ENCODE measurements around the gene LRP8. TPM values are rescaled to one million over a fixed set of nuclear protein-coding genes. Genes with fewer than 3 reads are reported as not detected.

Gene LRP8
- total and polyA plus RNA-seq, 2 donors (not counting 1 experiment from before 2014, with no cell fraction given) = 7.8 to 9.4 TPM

DNA sequence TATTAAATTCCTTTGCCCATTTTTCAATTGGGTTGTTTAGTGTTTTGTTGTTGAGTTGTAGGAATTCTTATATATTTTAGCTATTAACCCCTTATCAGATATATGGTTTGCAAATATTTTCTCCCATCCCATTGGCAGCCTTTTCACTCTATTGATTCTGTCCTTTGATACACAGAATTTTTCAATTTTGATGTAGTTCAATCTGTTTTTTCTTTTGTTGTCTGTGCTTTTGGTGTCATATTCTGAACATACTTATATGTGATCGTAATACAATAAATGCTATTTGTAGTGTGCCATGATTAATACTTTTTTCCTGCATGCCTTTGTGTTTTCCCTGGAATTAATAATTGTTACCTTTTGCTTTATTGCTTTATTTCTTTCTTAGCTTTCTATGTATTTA lies 7.8 kb upstream of the LRP8 start:
- DNase-seq (no peak), ATAC-seq (ENCODE audit: low read depth) (no peak)
- Histone ChIP-seq H3K27me3 (replicated peaks in 1 of 4; ENCODE audit: control extremely low read depth in 1 of 4, control insufficient read depth in 3 of 4, insufficient read depth in 4 of 4, low read length in 3 of 4) (no peaks in the 10 kb centered on the region), H3K9ac (ENCODE audit: low read length) (no peak overlapping the region), H3K79me2 (ENCODE audit: control insufficient read depth, insufficient read depth, low read length) (no peaks in the 10 kb centered on the region), H4K20me1 (ENCODE audit: control insufficient read depth, insufficient read depth, low read length, poor library complexity, severe bottlenecking) (no peaks in the 10 kb centered on the region), H3K27ac (ENCODE audit: low read length in 2 of 2) (no peak overlapping the region), H3K4me2 (replicated peaks; ENCODE audit: low read depth, low read length, poor library complexity, severe bottlenecking) (no peak overlapping the region), H3K9me3 (ENCODE audit: control extremely low read depth in 1 of 3, control insufficient read depth in 2 of 3, insufficient read depth in 1 of 3, low read length in 2 of 3) (no peaks in the 10 kb centered on the region), H3K36me3 (replicated peaks in 1 of 2; ENCODE audit: control extremely low read depth in 1 of 2, control insufficient read depth in 1 of 2, extremely low read depth in 1 of 2, insufficient read depth in 2 of 2, low read length in 1 of 2) (no peaks in the 10 kb centered on the region), H3K4me3 (ENCODE audit: control extremely low read depth in 1 of 5, extremely low read depth in 1 of 5, insufficient read depth in 1 of 5, low read depth in 2 of 5, low read length in 4 of 5) (no peak overlapping the region), H3K4me1 (ENCODE audit: control insufficient read depth in 2 of 2, insufficient read depth in 2 of 2, low read length in 2 of 2) (peaks cover 6 to 10% of the 10 kb centered on the region in 2 donors), H2AFZ (ENCODE audit: insufficient read depth, low read depth, low read length, poor library complexity, severe bottlenecking) (no peak overlapping the region)
- H3K4me3 Mint-ChIP-seq = no peak overlapping the region
- H3K27me3 Mint-ChIP-seq = no peaks in the 10 kb centered on the region
- H3K4me1 Mint-ChIP-seq = peaks cover 16% of the 10 kb centered on the region
- ChIA-PET POLR2A (interaction anchor here (1.5 kb wide), 1 partner anchor 9 kb away, joined by 3 read pairs; no protein-coding TSS in a partner anchor), CTCF (interaction anchor here (1.1 to 1.4 kb wide), 2 partner anchors 9 to 58 kb away, joined by 4 read pairs; no protein-coding TSS in a partner anchor)
- H3K27ac Mint-ChIP-seq = no peak overlapping the region
- TF ChIP-seq CTCF (IDR thresholded peaks at IDR 0.05) (no peak), EZH2 (IDR thresholded peaks at IDR 0.05; ENCODE audit: borderline replicate concordance, insufficient read depth, low read depth, low read length, poor library complexity, severe bottlenecking) (no peak)
- H3K9me3 Mint-ChIP-seq (ENCODE audit: insufficient read depth) = no peaks in the 10 kb centered on the region
- intact Hi-C loops (cut with micrococcal nuclease) = no loop called here
- WGBS (ENCODE audit: insufficient coverage) = no CpG with 5 or more reads among the region's 1 CpG

DNA sequence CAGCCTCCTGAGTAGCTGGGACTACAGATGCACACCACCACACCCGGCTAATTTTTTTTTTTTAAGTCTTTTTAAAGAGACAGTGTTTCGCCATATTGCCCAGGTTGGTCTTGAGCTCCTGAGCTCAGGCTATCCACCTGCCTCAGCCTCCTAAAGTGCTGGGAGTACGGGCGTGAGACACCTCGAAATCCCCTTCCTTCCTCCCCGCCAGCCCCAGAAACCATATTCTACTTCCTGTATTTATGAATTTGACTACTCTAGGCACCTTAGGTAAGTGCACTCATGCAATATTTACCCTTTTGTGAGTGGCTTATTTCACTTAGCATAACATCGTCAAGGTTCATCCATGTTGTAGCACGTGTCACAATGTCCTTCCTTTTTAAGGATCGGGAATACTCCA lies 6.9 kb upstream of the LRP8 start:
- peaks cover 6 to 10% of the 10 kb centered on the region in 2 donors for H3K4me1 ChIP-seq (ENCODE audit: control insufficient read depth in 2 of 2, insufficient read depth in 2 of 2, low read length in 2 of 2)
- no peaks in the 10 kb centered on the region for H3K9me3 ChIP-seq (ENCODE audit: control extremely low read depth in 1 of 3, control insufficient read depth in 2 of 3, insufficient read depth in 1 of 3, low read length in 2 of 3)
- CTCF ChIA-PET = interaction anchor here (1.1 to 1.6 kb wide), 3 partner anchors 10 to 59 kb away, joined by 4 read pairs; no protein-coding TSS in a partner anchor
- intact Hi-C loops (cut with micrococcal nuclease) = no loop called here
- Mint-ChIP-seq H3K9me3 (ENCODE audit: insufficient read depth) (no peaks in the 10 kb centered on the region), H3K4me3 (peak overlapping the region; percentile 7), H3K27me3 (no peaks in the 10 kb centered on the region), H3K27ac (peak overlapping the region; percentile 34), H3K4me1 (peaks cover 16% of the 10 kb centered on the region)
- TF ChIP-seq CTCF (IDR thresholded peaks at IDR 0.05) (no peak), EZH2 (IDR thresholded peaks at IDR 0.05; ENCODE audit: borderline replicate concordance, insufficient read depth, low read depth, low read length, poor library complexity, severe bottlenecking) (no peak)
- no peak overlapping the region for H3K9ac ChIP-seq (ENCODE audit: low read length)
- WGBS (ENCODE audit: insufficient coverage) = 71% methylated on average over 5 of the region's 9 CpGs
- H3K36me3 ChIP-seq (replicated peaks in 1 of 2; ENCODE audit: control extremely low read depth in 1 of 2, control insufficient read depth in 1 of 2, extremely low read depth in 1 of 2, insufficient read depth in 2 of 2, low read length in 1 of 2) = no peaks in the 10 kb centered on the region
- no peaks in the 10 kb centered on the region for H4K20me1 ChIP-seq (ENCODE audit: control insufficient read depth, insufficient read depth, low read length, poor library complexity, severe bottlenecking)
- no peaks in the 10 kb centered on the region for H3K79me2 ChIP-seq (ENCODE audit: control insufficient read depth, insufficient read depth, low read length)
- peak; percentile 31 for ATAC-seq (ENCODE audit: low read depth)
- H3K4me2 ChIP-seq (replicated peaks; ENCODE audit: low read depth, low read length, poor library complexity, severe bottlenecking) = peak overlapping the region; percentile 30
- peak overlapping the region; percentile 53 for H2AFZ ChIP-seq (ENCODE audit: insufficient read depth, low read depth, low read length, poor library complexity, severe bottlenecking)
- POLR2A ChIA-PET = interaction anchor here (1.5 kb wide), 1 partner anchor 8 kb away, joined by 3 read pairs; no protein-coding TSS in a partner anchor
- H3K4me3 ChIP-seq (ENCODE audit: control extremely low read depth in 1 of 5, extremely low read depth in 1 of 5, insufficient read depth in 1 of 5, low read depth in 2 of 5, low read length in 4 of 5) = no peak overlapping the region
- no peak overlapping the region for H3K27ac ChIP-seq (ENCODE audit: low read length in 2 of 2)
- peak; percentile 47 for DNase-seq
- no peaks in the 10 kb centered on the region for H3K27me3 ChIP-seq (replicated peaks in 1 of 4; ENCODE audit: control extremely low read depth in 1 of 4, control insufficient read depth in 3 of 4, insufficient read depth in 4 of 4, low read length in 3 of 4)

All from B cell (primary cell).